ENCODE data around the gene NOL8. TPM values are rescaled to one million over a fixed set of nuclear protein-coding genes. Genes with fewer than 3 reads are reported as not detected.

NOL8 gene
- total and polyA plus RNA-seq, 12 donors, result 9.1 to 27.4 (median 15.0) TPM

DNA sequence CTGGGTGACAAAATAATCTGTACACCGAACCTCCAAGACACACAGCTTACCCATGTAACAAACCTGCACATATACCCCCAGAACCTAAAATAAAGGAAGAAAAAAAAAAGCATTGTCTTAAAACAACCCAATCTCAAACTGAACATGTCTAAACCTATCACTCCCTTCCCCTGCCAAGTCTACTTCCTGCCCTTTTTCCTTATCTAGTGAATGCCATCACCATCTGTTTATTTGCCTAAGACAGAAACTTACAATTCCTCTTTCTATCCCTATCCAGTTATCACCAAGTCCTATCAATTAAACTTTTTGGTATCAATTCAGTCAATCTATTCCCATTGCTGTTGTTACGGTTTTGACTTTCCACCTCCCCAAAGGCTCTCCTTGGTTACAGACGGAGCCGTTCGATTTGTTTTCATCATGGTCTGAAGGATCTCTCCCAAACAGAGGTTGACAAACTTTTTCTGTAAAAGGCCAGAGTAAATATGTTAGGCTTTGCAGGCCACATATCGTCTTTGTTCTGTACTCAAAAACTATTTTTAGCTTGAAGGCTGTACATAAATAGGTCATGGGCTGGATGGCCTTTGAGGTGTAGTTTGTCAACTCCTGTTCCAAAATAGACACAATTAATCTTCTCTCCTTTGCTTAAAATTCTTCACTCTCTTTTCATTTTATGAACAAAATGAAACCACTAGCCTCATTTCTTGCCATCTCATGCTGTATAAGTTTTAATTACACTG is 12.1 kb downstream of the NOL8 start:
- no peaks in the 10 kb centered on the region for H3K27me3 ChIP-seq
- H3K36me3 ChIP-seq, result peaks cover 0 to 99% (median 41%) of the 10 kb centered on the region in 9 donors
- DNase-seq (no peak), ATAC-seq (peak in 6 of 8 donors; percentile 48 to 86 (median 66))
- H3K27ac ChIP-seq, result peak overlapping the region; percentile 45 to 83 (median 62)
- H3K4me3 ChIP-seq, result no peak overlapping the region
- WGBS, 2 donors, result 60 to 62% methylated on average over 6 of the region's 6 CpGs
- H3K4me1 ChIP-seq, result peaks cover 2 to 30% (median 14%) of the 10 kb centered on the region in 9 donors
- no peaks in the 10 kb centered on the region for H3K9me3 ChIP-seq
- intact Hi-C loops (cut with DNase I), result no loop called here
- TF ChIP-seq, protein P1, sequence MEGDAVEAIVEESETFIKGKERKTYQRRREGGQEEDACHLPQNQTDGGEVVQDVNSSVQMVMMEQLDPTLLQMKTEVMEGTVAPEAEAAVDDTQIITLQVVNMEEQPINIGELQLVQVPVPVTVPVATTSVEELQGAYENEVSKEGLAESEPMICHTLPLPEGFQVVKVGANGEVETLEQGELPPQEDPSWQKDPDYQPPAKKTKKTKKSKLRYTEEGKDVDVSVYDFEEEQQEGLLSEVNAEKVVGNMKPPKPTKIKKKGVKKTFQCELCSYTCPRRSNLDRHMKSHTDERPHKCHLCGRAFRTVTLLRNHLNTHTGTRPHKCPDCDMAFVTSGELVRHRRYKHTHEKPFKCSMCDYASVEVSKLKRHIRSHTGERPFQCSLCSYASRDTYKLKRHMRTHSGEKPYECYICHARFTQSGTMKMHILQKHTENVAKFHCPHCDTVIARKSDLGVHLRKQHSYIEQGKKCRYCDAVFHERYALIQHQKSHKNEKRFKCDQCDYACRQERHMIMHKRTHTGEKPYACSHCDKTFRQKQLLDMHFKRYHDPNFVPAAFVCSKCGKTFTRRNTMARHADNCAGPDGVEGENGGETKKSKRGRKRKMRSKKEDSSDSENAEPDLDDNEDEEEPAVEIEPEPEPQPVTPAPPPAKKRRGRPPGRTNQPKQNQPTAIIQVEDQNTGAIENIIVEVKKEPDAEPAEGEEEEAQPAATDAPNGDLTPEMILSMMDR (IDR thresholded peaks at IDR 0.05), result no peak

DNA sequence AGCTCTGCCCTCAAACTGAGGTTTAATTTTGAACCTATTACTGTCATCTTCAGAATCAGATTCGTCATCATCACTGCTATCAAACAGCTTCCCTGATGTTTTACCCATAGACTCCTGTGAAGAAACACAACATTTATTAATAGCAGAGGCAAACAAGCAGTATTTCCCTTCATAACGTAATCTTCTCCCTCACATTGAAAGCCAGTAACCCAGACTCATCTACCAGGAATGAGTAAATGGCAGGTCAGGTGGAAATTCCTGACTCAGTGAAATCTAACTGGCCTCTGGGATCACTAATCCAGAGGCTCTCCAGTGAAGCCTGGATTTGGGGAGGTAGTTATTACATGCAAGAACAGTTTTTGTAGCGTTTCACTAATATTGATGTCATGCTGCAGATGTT is 14.6 kb downstream of the NOL8 start:
- no peaks in the 10 kb centered on the region for H3K9me3 ChIP-seq
- no peak overlapping the region for H3K27ac ChIP-seq
- no peak for DNase-seq
- 95 to 96% methylated on average over 3 of the region's 3 CpGs for whole genome bisulfite sequencing, 2 donors
- intact Hi-C loops (cut with DNase I), result no loop called here
- peaks cover 0 to 99% (median 42%) of the 10 kb centered on the region in 9 donors for H3K36me3 ChIP-seq
- no peaks in the 10 kb centered on the region for H3K27me3 ChIP-seq
- no peak overlapping the region for H3K4me3 ChIP-seq
- TF ChIP-seq, protein P1 (IDR thresholded peaks at IDR 0.05), result no peak
- no peak for ATAC-seq
- H3K4me1 ChIP-seq, result peaks cover 2 to 30% (median 14%) of the 10 kb centered on the region in 9 donors

DNA sequence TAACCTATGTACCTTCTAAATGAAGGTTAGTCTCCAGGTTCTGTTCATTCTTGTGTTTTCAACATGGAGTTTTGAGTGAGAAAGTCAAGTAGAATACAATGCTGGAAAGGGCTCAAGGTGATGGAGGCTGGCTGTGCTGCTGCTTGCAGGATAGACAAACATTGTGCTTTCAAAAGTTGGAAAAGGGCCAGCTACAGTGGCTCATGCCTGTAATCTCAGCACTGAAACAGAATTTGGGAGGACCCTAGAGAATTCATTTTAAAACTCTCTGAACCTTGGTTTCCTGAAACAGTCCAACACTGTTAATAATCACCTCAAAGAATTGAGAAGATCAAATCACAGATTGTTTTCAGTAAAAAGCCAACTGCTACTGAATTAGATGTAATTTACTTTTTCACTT is 16.3 kb downstream of the NOL8 start:
- ATAC-seq (no peak), DNase-seq (no peak)
- TF ChIP-seq, protein P1 (IDR thresholded peaks at IDR 0.05), result no peak
- Histone ChIP-seq H3K4me3 (no peak overlapping the region), H3K27me3 (no peaks in the 10 kb centered on the region), H3K36me3 (peaks cover 0 to 99% (median 56%) of the 10 kb centered on the region in 9 donors), H3K9me3 (no peaks in the 10 kb centered on the region), H3K4me1 (peaks cover 2 to 26% (median 12%) of the 10 kb centered on the region in 9 donors), H3K27ac (no peak overlapping the region)
- intact Hi-C loops (cut with DNase I), result no loop called here

DNA sequence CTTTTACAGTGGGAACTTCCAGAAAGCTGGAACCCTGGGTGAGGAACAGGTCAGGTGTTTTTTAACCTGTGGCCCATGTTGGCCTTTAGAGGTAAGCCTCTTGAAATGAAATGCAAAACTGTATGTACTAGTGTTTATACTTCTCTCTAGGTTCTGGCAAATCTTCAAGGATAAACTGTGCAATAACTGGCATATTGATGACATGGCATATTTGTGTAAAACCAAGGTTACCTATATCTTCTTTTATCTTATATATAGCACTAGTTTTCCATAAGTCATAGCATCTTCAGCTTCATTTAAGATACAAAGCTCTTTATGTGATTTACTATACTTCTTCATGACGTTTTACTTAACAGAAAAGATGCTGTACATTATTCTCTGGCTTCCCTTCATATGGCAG is 24.2 kb downstream of the NOL8 start:
- Histone ChIP-seq H3K36me3 (peaks cover 0 to 99% (median 67%) of the 10 kb centered on the region in 9 donors), H3K4me3 (no peak overlapping the region), H3K27me3 (no peaks in the 10 kb centered on the region), H3K27ac (no peak overlapping the region), H3K4me1 (no peaks in the 10 kb centered on the region), H3K9me3 (no peaks in the 10 kb centered on the region)
- TF ChIP-seq, protein P1 (IDR thresholded peaks at IDR 0.05), result no peak
- 81 to 84% methylated on average over 1 of the region's 1 CpG for WGBS, 2 donors
- no peak for DNase-seq
- no peak for ATAC-seq
- intact Hi-C loops (cut with DNase I), result no loop called here
